Measurements from ENCODE around the gene SLC25A53.

SLC25A53 gene

DNA sequence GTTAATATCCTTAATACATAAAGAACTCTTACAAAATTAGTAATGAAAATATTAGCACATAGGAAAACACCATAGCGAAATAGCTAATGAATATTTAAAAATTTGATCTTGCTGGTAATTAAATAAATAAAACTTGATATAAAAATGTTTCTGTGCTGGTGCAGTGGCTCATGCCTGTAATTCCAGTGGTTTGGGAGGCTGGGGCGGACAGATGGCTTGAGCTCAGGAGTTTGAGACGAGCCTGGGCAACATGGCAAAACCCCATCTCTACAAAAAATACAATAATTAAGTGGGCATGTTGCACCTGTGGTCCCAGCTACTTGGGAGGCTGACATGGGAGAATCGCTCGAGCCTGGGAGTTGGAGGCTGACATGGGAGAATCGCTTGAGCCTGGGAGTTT, 17.0 kb upstream of the SLC25A53 start:
- no peak for TF ChIP-seq Cebpa-rat (IDR thresholded peaks at IDR 0.05)
- peaks cover 0 to 11% (median 0%) of the 10 kb centered on the region in 11 experiments; a peak in 7 of 22 replicates for H3K9me3 ChIP-seq (replicated peaks in 1 of 11)
- H3K4me1 ChIP-seq = peaks cover 0 to 16% (median 0%) of the 10 kb centered on the region in 10 experiments; a peak in 5 of 20 replicates
- no peak overlapping the region for H3K9ac ChIP-seq
- H3K4me2 ChIP-seq = no peak overlapping the region
- H3K27ac ChIP-seq = no peak overlapping the region
- no peaks in the 10 kb centered on the region for H3K27me3 ChIP-seq
- H3K4me3 ChIP-seq = no peak overlapping the region
- peaks cover 0 to 80% (median 12%) of the 10 kb centered on the region in 11 experiments; a peak in 10 of 22 replicates for H4K20me1 ChIP-seq
- peaks cover 12 to 52% (median 21%) of the 10 kb centered on the region in 11 experiments; a peak in 19 of 22 replicates for H3K36me3 ChIP-seq

DNA sequence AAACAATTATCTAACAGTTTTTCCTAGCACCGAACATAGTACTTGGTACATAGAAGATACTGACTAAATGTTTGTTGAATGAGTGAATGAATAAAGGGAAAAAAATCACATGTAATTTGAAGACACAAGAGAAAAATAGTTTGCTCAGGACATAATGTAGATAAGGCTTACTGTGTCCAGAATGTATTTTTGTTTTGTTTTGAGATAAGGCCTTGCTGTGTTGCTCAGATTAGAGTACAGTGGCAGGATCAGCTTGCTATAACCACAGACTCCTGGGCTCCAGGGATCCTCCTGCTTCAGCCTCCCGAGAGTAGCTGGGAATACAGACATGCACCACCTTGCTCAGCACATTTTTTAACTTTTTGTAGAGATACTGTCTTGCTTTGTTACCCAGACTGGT, 16.0 kb upstream of the SLC25A53 start:
- no peak overlapping the region for H3K4me2 ChIP-seq
- 0 out of 22 replicates have a peak, but pooled peaks cover 0 to under 1% (median 0%) of the 10 kb centered on the region in 11 experiments for H3K9me3 ChIP-seq (replicated peaks in 1 of 11)
- H3K36me3 ChIP-seq = peaks cover 4 to 42% (median 13%) of the 10 kb centered on the region in 11 experiments; a peak in 13 of 22 replicates
- H3K4me1 ChIP-seq = peaks cover 0 to 23% (median 8%) of the 10 kb centered on the region in 10 experiments; a peak in 11 of 20 replicates
- no peaks in the 10 kb centered on the region for H3K27me3 ChIP-seq
- TF ChIP-seq Cebpa-rat (IDR thresholded peaks at IDR 0.05) = no peak
- peaks cover 0 to 81% (median 12%) of the 10 kb centered on the region in 11 experiments; a peak in 10 of 22 replicates for H4K20me1 ChIP-seq
- no peak overlapping the region for H3K4me3 ChIP-seq
- no peak overlapping the region for H3K27ac ChIP-seq
- no peak overlapping the region for H3K9ac ChIP-seq

DNA sequence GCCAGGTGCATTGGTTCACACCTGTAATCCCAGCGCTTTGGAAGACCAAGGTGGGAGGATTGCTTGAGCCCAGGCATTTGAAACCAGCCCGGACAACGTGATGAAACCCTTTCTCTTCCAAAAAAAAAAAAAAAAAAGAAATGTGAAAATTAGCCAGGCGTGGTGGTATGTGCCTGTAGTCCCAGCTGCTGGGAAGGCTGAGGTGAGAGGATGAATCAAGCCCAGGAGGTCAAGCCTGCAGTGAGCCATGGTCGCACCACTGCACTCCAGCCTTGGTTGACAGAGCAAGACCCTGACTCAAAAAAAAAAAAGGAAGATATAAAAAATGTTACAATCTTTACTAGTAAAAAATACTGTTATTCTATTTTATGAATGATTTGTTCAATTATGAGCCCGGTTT, 15.3 kb upstream of the SLC25A53 start:
- peaks cover 0 to 78% (median 12%) of the 10 kb centered on the region in 11 experiments; a peak in 10 of 22 replicates for H4K20me1 ChIP-seq
- no peaks in the 10 kb centered on the region for H3K9me3 ChIP-seq (replicated peaks in 1 of 11)
- no peak overlapping the region for H3K9ac ChIP-seq
- TF ChIP-seq Cebpa-rat (IDR thresholded peaks at IDR 0.05) = no peak
- no peak overlapping the region for H3K27ac ChIP-seq
- H3K4me3 ChIP-seq = no peak overlapping the region
- H3K36me3 ChIP-seq = peaks cover 0 to 35% (median 8%) of the 10 kb centered on the region in 11 experiments; a peak in 11 of 22 replicates
- no peak overlapping the region for H3K4me2 ChIP-seq
- H3K4me1 ChIP-seq = peaks cover 0 to 23% (median 11%) of the 10 kb centered on the region in 10 experiments; a peak in 11 of 20 replicates
- no peaks in the 10 kb centered on the region for H3K27me3 ChIP-seq

- peak overlapping the region in 3 of 11 experiments; percentile 84 to 89 (median 85); a peak in 5 of 22 replicates for H3K9ac ChIP-seq
- no peak overlapping the region for H3K27ac ChIP-seq
- TF ChIP-seq Cebpa-rat (IDR thresholded peaks at IDR 0.05) = no peak
- H3K27me3 ChIP-seq = no peaks in the 10 kb centered on the region
- H3K4me2 ChIP-seq = peak overlapping the region; percentile 49 to 86 (median 66); a peak in 19 of 22 replicates
- H3K4me1 ChIP-seq = peaks cover 4 to 35% (median 17%) of the 10 kb centered on the region in 10 experiments; a peak in 15 of 20 replicates
- H3K9me3 ChIP-seq (replicated peaks in 1 of 11) = peaks cover 0 to 11% (median 6%) of the 10 kb centered on the region in 11 experiments; a peak in 11 of 22 replicates
- peak overlapping the region in 9 of 10 experiments; percentile 73 to 89 (median 80); a peak in 10 of 20 replicates for H3K4me3 ChIP-seq
- peaks cover 0 to 16% (median 0%) of the 10 kb centered on the region in 11 experiments; a peak in 3 of 22 replicates for H3K36me3 ChIP-seq
- peaks cover 0 to 53% (median 12%) of the 10 kb centered on the region in 11 experiments; a peak in 10 of 22 replicates for H4K20me1 ChIP-seq
These were observed 11.3 kb upstream of the SLC25A53 start for GRCh38 chrX:104168127-104168526.

- Histone ChIP-seq H3K9ac (peak overlapping the region; percentile 76 to 89 (median 86)), H3K4me1 (peaks cover 4 to 37% (median 17%) of the 10 kb centered on the region in 10 experiments; a peak in 15 of 20 replicates), H3K36me3 (0 out of 22 replicates have a peak, but pooled peaks cover 0 to 16% (median 0%) of the 10 kb centered on the region in 11 experiments), H3K4me3 (peak overlapping the region; percentile 73 to 89 (median 82)), H3K4me2 (peak overlapping the region; percentile 49 to 86 (median 66)), H4K20me1 (peaks cover 0 to 44% (median 7%) of the 10 kb centered on the region in 11 experiments; a peak in 9 of 22 replicates), H3K27me3 (no peaks in the 10 kb centered on the region), H3K27ac (peak overlapping the region; percentile 74 to 88 (median 80)), H3K9me3 (replicated peaks in 1 of 11) (peaks cover 0 to 11% (median 6%) of the 10 kb centered on the region in 11 experiments; a peak in 12 of 22 replicates)
- no peak for TF ChIP-seq Cebpa-rat (IDR thresholded peaks at IDR 0.05)
These were observed 10.1 kb upstream of the SLC25A53 start for GRCh38 chrX:104166735-104167436.

DNA sequence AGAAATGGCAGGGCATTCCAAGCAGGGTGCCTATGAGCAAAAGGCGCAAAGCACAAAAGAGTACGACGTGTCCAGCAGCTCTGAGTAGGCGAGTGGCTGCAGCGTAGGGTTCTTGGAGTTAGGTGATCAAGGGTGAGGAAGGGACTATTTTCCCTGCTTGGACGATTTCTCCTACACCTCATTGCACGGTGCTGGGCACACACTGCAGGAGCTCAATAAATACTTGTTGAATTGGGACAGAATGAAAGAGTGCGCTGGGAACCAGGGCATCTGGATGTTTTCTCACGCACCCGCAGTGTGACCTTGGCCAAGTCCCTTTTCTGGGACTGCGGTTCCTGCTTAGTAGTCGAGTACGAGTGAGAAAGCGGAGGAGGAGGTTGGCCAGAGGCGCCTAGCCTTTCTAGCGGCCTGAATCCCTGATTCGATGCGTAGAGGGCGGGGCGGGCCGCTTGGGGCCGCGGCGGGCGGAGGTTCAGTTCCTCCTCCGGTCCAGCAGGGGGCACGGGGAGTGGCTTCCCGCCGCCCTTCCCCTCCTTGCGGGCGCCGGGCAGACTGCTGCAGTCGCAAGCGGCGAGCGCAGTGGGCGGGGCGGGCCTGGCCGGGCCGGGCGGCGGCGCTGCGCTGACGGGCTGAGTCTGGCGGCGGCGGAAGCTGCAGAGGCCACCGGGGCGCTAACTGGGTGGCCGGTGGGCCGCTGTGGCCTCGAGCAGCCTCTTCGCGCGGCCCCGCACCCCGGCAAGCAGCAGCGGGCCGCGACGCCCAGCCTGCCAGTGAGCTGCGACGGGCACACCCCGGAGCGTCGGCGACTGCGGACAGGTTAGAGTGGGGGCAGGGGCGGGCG, 9.3 kb upstream of the SLC25A53 start, which contains the start of gene FAM199X:
TSS of gene FAM199X (plus strand) at position 560 of the 841 bp plus-strand sequence. CDS start 333 bp downstream, outside the sequence.
- 0 out of 22 replicates have a peak, but pooled peaks cover 0 to 16% (median 0%) of the 10 kb centered on the region in 11 experiments for H3K36me3 ChIP-seq
- H4K20me1 ChIP-seq = peaks cover 0 to 36% (median 7%) of the 10 kb centered on the region in 11 experiments; a peak in 9 of 22 replicates
- no peak for TF ChIP-seq Cebpa-rat (IDR thresholded peaks at IDR 0.05)
- H3K27me3 ChIP-seq = no peaks in the 10 kb centered on the region
- H3K4me2 ChIP-seq = peak within 1 kb of the TSS; percentile 65 to 86 (median 70)
- H3K27ac ChIP-seq = peak within 1 kb of the TSS; percentile 74 to 88 (median 80)
- H3K4me1 ChIP-seq = peaks cover 4 to 36% (median 17%) of the 10 kb centered on the region in 10 experiments; a peak in 15 of 20 replicates
- peaks cover 0 to 14% (median 6%) of the 10 kb centered on the region in 11 experiments; a peak in 12 of 22 replicates for H3K9me3 ChIP-seq (replicated peaks in 1 of 11)
- H3K4me3 ChIP-seq = peak within 1 kb of the TSS; percentile 73 to 89 (median 82)
- peak within 1 kb of the TSS; percentile 76 to 89 (median 86) for H3K9ac ChIP-seq

GRCh38 chrX:104151037-104151436, 5.8 kb downstream of the SLC25A53 start:
- no peak overlapping the region for H3K4me3 ChIP-seq
- no peak overlapping the region for H3K4me2 ChIP-seq
- H3K9me3 ChIP-seq (replicated peaks in 1 of 11) = no peaks in the 10 kb centered on the region
- no peak for TF ChIP-seq Cebpa-rat (IDR thresholded peaks at IDR 0.05)
- no peak overlapping the region for H3K27ac ChIP-seq
- H3K36me3 ChIP-seq = no peaks in the 10 kb centered on the region
- H3K9ac ChIP-seq = no peak overlapping the region
- no peaks in the 10 kb centered on the region for H3K27me3 ChIP-seq
- H3K4me1 ChIP-seq = peaks cover 0 to 10% (median 7%) of the 10 kb centered on the region in 10 experiments; a peak in 13 of 20 replicates
- H4K20me1 ChIP-seq = peaks cover 0 to 11% (median 0%) of the 10 kb centered on the region in 11 experiments; a peak in 4 of 22 replicates

DNA sequence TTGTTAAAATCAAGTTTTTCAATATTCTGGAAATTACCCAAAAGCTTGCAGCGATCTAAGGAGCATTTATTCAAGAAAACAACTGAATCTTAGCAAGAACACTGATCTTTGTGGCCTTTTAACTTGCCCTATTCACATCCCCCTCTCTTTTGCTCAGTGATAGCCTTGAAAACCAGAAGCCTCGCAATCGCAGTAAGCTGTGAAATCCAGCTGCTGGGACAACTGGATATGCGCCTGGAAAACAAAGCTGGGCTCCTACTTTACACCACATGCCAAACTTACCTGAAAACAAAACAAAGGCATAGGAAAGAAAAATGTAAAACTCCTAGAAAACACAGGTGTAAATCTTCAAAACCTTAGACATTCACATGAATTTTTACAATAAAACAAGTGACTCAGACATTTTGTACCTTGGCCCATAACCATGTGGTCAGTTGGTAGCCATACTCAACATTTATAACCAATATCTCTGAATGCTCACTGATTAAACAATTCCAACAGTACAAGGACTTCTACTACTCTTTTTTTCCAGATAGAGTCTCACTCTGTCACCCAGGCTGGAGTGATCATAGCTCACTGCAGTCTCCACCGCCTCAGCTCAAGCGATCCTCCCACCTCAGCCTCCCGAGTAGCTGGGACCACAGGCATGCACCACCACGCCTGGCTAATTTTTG, 15.6 kb downstream of the SLC25A53 start:
- Histone ChIP-seq H3K9me3 (replicated peaks in 1 of 11) (no peaks in the 10 kb centered on the region), H4K20me1 (peaks cover 0 to 18% (median 0%) of the 10 kb centered on the region in 11 experiments; a peak in 3 of 22 replicates), H3K36me3 (no peaks in the 10 kb centered on the region), H3K4me2 (no peak overlapping the region), H3K4me1 (peaks cover 0 to 2% (median 0%) of the 10 kb centered on the region in 10 experiments; a peak in 2 of 20 replicates), H3K27ac (no peak overlapping the region), H3K27me3 (no peaks in the 10 kb centered on the region), H3K4me3 (no peak overlapping the region), H3K9ac (no peak overlapping the region)
- no peak for TF ChIP-seq Cebpa-rat (IDR thresholded peaks at IDR 0.05)
